ENCODE data around the gene CRYGD.
A peak's percentile ranks its signal among the peaks of the same experiment; 100 is the strongest.
"Not testable (repeated sequence)": the region's sequence is repeated elsewhere in the genome, so short reads cannot be mapped to it uniquely, and the experiment has no call there.

The CRYGD gene

GRCh38 chr2:208129744-208130711 lies 5.7 kb upstream of the CRYGD start, which contains the start of gene CRYGC:
CRYGC (minus strand) TSS chr2:208129828; CDS start chr2:208129792, 36 bp downstream.
- FAIRE-seq: no peak

- no peak for FAIRE-seq
Observed at GRCh38 chr2:208128136-208128535, 3.8 kb upstream of the CRYGD start.

- FAIRE-seq: no peak
Observed at GRCh38 chr2:208127090-208127489, 2.8 kb upstream of the CRYGD start.

DNA sequence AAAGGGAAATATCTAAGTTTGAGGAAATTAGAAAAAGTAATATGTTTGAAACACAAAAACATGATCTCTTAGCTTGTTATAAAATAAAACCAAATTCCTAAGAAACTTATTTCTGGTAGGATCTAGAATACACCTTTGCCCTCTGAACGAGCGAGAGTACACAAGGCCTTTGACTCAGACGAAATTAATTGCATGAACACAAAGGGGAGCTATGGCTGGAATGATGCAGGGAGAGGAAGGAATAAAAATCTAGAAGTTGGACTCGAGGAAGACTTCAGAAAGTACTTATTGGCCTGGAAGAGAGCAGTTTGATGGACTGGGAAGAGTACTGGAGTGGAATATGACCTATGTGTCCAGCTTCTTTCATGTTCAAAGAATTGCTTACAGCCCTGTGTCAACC lies 927 bp upstream of the CRYGD start:
- FAIRE-seq: no peak

DNA sequence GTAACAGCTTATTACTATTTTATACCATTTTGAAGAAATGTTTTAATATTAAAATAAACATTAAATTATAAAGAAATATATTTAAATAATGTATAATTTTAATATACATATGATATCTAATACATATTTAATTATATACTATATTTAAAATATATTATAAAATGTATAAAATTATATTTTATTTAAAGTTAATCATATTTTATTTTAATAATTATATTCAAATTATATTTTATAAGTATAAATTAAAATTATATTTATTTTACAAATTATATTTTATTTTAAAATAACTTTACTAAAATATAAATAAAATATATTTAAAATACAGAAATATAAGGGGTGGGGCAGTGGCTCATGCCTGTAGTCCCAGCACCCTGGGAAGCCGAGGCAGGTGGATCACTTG lies 2.1 kb downstream of the CRYGD start:
- peak; percentile 99 for FAIRE-seq

DNA sequence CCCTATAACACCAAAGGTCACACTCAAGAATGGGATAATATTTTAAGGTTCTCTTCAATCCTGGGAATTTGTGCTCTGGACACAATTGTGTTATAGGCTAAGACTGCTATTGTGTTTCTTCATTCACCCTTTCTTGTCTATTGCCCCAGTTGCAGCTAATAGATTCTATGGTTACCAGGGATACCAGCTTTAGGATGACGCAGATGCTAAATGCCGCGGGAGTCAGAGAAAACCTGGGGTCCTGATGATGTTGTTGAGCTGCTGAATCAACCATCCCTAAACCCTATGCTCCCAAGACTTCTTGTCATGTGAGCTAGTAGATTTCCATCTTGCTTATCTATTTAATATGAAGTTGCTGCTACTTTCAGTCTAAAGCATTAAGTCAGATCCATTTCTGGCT lies 5.4 kb downstream of the CRYGD start:
- no peak for FAIRE-seq

- FAIRE-seq: not testable (repeated sequence)
Observed at GRCh38 chr2:208117390-208117789, 6.9 kb downstream of the CRYGD start.

- no peak for FAIRE-seq
Observed at GRCh38 chr2:208112969-208113368, 11.4 kb downstream of the CRYGD start.

DNA sequence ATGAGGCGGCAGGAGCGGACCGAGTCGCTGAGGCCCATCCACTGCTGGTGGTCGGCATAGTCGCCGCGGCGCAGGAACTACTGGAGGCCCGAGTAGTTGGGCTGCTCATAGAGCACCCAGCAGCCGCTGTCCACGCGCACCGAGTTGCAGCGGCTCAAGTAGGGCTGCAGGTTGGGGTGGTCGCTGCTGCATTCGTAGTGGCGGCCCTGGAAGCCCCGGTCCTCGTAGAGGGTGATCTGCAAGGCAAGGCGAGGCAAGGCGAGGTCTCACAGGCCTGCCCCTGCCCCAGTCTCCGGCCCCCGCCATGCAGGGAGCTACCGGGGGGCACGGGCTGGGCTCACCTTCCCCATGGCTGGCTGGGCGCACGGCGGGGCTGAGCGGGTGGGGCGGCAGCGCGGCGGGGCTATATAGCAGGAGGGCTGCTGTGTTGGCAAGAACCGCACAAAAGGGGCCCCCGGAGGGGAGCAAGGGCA lies 12.0 kb downstream of the CRYGD start:
- FAIRE-seq: not testable (repeated sequence)

DNA sequence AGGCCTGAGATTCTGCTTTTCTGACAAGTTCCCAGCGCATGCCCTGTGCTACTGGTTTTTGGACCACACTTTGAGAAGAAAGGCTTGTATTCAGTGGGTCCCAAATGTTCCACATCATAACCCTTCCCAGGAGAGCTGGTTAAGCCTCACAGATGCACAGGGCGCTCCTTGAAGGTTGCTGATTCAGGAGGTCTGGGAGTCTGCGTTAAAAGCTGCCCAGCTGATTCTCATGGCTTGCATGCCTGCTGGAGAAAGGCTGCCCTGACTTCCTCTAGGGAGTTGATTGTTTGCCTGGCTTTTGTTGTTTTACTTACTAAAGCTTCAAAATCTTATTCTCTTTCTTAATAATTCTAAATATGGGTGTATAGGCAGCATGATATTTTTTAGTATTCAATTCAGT lies 20.7 kb downstream of the CRYGD start:
- FAIRE-seq: no peak

- FAIRE-seq: peak; percentile 73
Observed at GRCh38 chr2:208101716-208102631, 22.4 kb downstream of the CRYGD start.

GRCh38 chr2:208099682-208100470 lies 24.4 kb downstream of the CRYGD start:
- no peak for FAIRE-seq

DNA sequence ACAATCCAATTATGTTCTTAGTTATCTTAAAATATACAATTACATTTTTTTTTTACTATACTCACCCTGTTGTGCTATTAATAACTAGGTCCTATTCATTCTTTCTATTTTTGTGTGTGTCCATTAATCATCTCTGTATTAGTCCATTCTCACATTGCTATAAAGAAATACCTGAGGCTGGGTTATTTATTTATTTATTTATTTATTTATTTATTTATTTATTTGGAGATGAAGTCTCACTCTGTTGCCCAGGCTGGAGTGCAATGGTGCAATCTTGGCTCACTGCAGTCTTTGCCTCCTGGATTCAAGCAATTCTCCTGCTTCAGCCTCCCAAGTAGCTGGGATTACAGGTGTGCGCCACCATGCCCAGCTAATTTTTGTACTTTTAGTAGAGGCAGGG lies 25.6 kb downstream of the CRYGD start:
- not testable (repeated sequence) for FAIRE-seq

- no peak for FAIRE-seq
Observed at GRCh38 chr2:208098267-208098666, 26.1 kb downstream of the CRYGD start.

- no peak for FAIRE-seq
Observed at GRCh38 chr2:208097801-208098200, 26.5 kb downstream of the CRYGD start.

- no peak for FAIRE-seq
Observed at GRCh38 chr2:208097313-208097712, 27.0 kb downstream of the CRYGD start.

- FAIRE-seq: no peak
Observed at GRCh38 chr2:208096080-208096479, 28.2 kb downstream of the CRYGD start.

GRCh38 chr2:208093128-208093527 lies 31.2 kb downstream of the CRYGD start:
- peak; percentile 13 for FAIRE-seq

DNA sequence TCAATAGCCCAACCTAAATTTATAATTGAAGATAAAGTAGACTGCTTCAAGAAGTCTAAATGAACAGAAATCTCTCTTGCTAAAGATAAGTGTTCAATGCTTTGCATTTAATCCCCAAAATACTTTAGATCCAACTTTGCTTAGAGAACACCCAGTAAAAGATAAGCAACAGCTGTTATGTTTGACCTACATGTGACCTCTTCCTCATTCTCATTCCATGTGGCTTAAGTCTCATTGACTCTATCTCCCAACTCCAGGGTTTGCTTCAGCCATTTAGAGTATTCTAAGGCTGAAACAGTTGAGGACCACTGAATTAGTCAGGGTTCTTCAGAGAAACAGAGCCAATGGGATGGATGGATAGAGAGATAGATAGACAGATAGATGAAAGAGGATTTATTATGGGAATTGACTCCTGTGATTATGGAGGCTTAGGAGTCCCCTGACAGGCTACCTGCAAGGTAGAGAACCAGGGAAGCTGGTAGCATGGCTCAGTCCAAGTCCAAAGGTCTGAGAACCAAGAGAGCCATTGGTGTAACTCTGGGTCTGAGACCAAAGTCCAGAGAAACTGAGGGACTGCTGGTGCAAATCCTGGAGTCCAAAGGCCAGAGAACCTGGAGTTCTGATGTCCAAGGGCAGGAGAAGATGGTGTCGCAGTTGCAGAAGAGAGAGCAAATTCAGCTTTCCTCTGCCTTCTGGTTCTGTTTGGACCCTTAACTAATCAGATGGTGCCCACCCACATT lies 32.1 kb downstream of the CRYGD start:
- FAIRE-seq: no peak

DNA sequence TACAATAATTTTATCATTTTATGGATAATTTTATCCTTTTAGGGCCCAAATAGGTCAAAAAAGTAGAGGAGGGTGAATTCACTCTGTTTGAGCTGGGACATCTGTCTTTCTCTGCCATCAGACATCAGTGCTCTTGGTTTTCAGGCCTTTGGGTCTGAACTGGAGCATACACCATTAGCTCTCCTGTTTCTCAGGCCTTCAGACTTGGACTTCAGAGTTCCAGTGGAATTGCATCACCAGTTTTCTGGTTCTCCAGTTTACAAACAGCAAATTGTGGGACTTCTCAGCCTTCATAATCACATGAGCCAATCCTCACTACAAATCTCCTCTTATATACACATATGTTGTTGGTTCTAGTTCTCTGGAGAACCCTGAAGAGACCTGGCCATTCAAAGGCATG lies 33.9 kb downstream of the CRYGD start:
- no peak for FAIRE-seq

DNA sequence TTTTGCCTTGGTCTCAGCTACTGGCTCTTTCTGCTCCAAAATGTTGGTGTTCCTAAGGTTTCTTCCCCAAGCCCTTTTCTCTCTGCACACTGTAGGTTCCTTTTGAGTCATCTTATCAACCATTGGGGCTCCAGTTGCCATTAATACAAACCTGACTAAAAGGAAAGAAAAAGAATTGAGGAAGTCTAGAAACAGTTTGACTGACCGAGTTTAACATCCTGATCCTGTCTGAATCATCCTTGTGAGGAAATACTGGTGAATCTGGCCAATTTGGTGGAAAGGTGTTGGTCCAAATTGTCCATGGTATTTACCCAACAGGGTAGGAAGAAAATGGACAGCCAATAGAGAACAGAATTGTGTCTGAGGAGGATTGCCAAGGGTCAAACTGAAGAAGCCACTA lies 38.3 kb downstream of the CRYGD start:
- FAIRE-seq: no peak

DNA sequence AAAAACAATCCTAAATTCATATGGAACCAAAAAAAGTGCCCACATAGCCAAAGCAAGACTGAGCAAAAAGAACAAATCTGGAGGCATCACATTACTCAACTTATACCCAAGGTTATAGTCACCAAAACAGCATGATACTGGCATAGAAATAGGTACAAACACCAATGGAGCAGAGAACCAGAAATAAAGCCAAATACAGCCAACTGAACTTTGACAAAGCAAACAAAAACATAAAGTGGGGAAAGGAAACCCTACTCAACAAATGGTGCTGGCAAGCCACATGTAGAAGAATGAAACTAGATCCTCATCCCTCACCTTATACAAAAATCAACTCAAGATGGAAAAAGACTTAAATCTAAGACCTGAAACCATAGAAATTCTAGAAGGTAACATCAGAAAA lies 40.5 kb downstream of the CRYGD start:
- FAIRE-seq: no peak

Measured in TTC549 (cell line).